ENCODE results near the gene CD8B. TPM values are rescaled to one million over a fixed set of nuclear protein-coding genes. Genes with fewer than 3 reads are reported as not detected.
"Not testable (repeated sequence)": the region's sequence is repeated elsewhere in the genome, so short reads cannot be mapped to it uniquely, and the experiment has no call there.

The CD8B gene
- total RNA-seq (2016; rRNA removed; fragmentation: Illumina TruSeq; extraction: Trizol), result not detected in 2 replicates
- not detected in 2 replicates for total RNA-seq (2016; cell fraction: cytosol; rRNA removed; fragmentation: Illumina TruSeq; extraction: Trizol; ENCODE audit: low read depth)
- total RNA-seq (2016; cell fraction: insoluble cytoplasmic fraction; rRNA removed; fragmentation: Illumina TruSeq; extraction: Trizol), result not detected in 2 replicates
- not detected in 2 replicates for total RNA-seq (2016; cell fraction: membrane; rRNA removed; fragmentation: Illumina TruSeq; extraction: Trizol)
- total RNA-seq (2016; cell fraction: nucleus; rRNA removed; fragmentation: Illumina TruSeq; extraction: Trizol), result not detected in 2 replicates
- 0.04 TPM in 1 of 2 replicates, not detected in the other for polyA plus RNA-seq (2011; rRNA removed)
- polyA plus RNA-seq (2011; cell fraction: cytosol; rRNA removed), result 0.04 TPM in 1 of 2 replicates, not detected in the other
- polyA plus RNA-seq (2011; cell fraction: nucleus; rRNA removed), result not detected in 2 replicates
- 0.17 TPM in 1 of 2 replicates, not detected in the other for polyA plus RNA-seq (2012)
- polyA plus RNA-seq (2016; cell fraction: cytosol; fragmentation: Illumina TruSeq; extraction: Trizol; ENCODE audit: low read depth), result not detected in 2 replicates
- not detected in 2 replicates for polyA plus RNA-seq (2016; cell fraction: insoluble cytoplasmic fraction; fragmentation: Illumina TruSeq; extraction: Trizol; ENCODE audit: low read depth)
- not detected in 2 replicates for polyA plus RNA-seq (2016; cell fraction: membrane; fragmentation: Illumina TruSeq; extraction: Trizol; ENCODE audit: low read depth)
- polyA plus RNA-seq (2016; cell fraction: nucleus; fragmentation: Illumina TruSeq; extraction: Trizol; ENCODE audit: insufficient read depth, low read depth), result not detected in 2 replicates
- not detected in 2 replicates for polyA minus RNA-seq (2011; rRNA and poly(A)+ RNA removed; ENCODE audit: low replicate concordance)
- not detected in 2 replicates for polyA minus RNA-seq (2011; cell fraction: cytosol; rRNA and poly(A)+ RNA removed)
- polyA minus RNA-seq (2011; cell fraction: nucleus; rRNA and poly(A)+ RNA removed), result not detected in 2 replicates
- not detected for Bru-seq, nascent RNA
- not detected for BruChase-seq, experiment 1, labeled RNA remaining after a 6-hour chase
- percentile 5 among the genes with signal in this experiment for BruChase-seq, experiment 2, labeled RNA remaining after a 2-hour chase
- long read RNA-seq, experiment 1, result 0 reads
- long read RNA-seq, experiment 2, result 0 reads

GRCh38 chr2:86861628-86862379 lies at the start of gene CD8B:
Gene CD8B (minus strand): TSS chr2:86861886. CDS start chr2:86861865, 21 bp downstream.
- ATAC-seq; H3K27ac ChIP-seq (ENCODE audit: extremely low read length, insufficient read depth, low read length); H3K27me3 ChIP-seq (ENCODE audit: control insufficient read depth in 1 of 2, insufficient read depth in 2 of 2, low read length in 2 of 2); H3K4me3 ChIP-seq (replicated peaks in 1 of 3; ENCODE audit: insufficient read depth in 1 of 3, low read depth in 2 of 3, low read length in 3 of 3); H3K4me2 ChIP-seq (ENCODE audit: low read depth, low read length); H3K9ac ChIP-seq (ENCODE audit: insufficient read depth, low read depth, low read length); H3K36me3 ChIP-seq (replicated peaks in 1 of 2; ENCODE audit: control insufficient read depth in 1 of 2, insufficient read depth in 2 of 2, low read length in 2 of 2); H2AFZ ChIP-seq (ENCODE audit: low read length); POLR2A ChIA-PET; in situ Hi-C loops (cut with HindIII; ENCODE audit: extremely low pct_ligation_motif_present, low pct_unique_long_range_greater_than_20kb); intact Hi-C loops (cut with micrococcal nuclease; ENCODE audit: unreplicated experiment); FAIRE-seq; DNase-seq (ENCODE audit: low spot score); BruUV-seq (replicated peaks); CTCF ChIA-PET (ENCODE audit: low intra/inter-chr PET ratio, low total read pairs); H3K79me2 ChIP-seq (ENCODE audit: insufficient read depth, low read length); H4K20me1 ChIP-seq (ENCODE audit: insufficient read depth, low read length); H3K9me3 ChIP-seq (ENCODE audit: low read length): not testable (repeated sequence)
- WGBS (ENCODE audit: low lambda C conversion rate), result 84% methylated on average over 40 of the region's 55 CpGs
- H3K4me1 ChIP-seq (ENCODE audit: insufficient read depth, low read length), result peaks cover 15% of the 10 kb centered on the region

GRCh38 chr2:86905868-86906267 lies 44.2 kb upstream of the CD8B start:
- H3K79me2 ChIP-seq (ENCODE audit: insufficient read depth, low read length); H2AFZ ChIP-seq (ENCODE audit: low read length); FAIRE-seq; H4K20me1 ChIP-seq (ENCODE audit: insufficient read depth, low read length); H3K4me1 ChIP-seq (ENCODE audit: insufficient read depth, low read length); H3K4me3 ChIP-seq (replicated peaks in 1 of 3; ENCODE audit: insufficient read depth in 1 of 3, low read depth in 2 of 3, low read length in 3 of 3); H3K27me3 ChIP-seq (ENCODE audit: control insufficient read depth in 1 of 2, insufficient read depth in 2 of 2, low read length in 2 of 2); H3K9me3 ChIP-seq (ENCODE audit: low read length); POLR2A ChIA-PET; H3K36me3 ChIP-seq (replicated peaks in 1 of 2; ENCODE audit: control insufficient read depth in 1 of 2, insufficient read depth in 2 of 2, low read length in 2 of 2); intact Hi-C loops (cut with micrococcal nuclease; ENCODE audit: unreplicated experiment); in situ Hi-C loops (cut with HindIII; ENCODE audit: extremely low pct_ligation_motif_present, low pct_unique_long_range_greater_than_20kb); CTCF ChIA-PET (ENCODE audit: low intra/inter-chr PET ratio, low total read pairs); BruUV-seq (replicated peaks); DNase-seq (ENCODE audit: low spot score); H3K27ac ChIP-seq (ENCODE audit: extremely low read length, insufficient read depth, low read length); ATAC-seq; H3K9ac ChIP-seq (ENCODE audit: insufficient read depth, low read depth, low read length); H3K4me2 ChIP-seq (ENCODE audit: low read depth, low read length): not testable (repeated sequence)
- no CpG with 5 or more reads among the region's 1 CpG for WGBS (ENCODE audit: low lambda C conversion rate)
